ENCODE data around the gene LRRC70. TPM values are rescaled to one million over a fixed set of nuclear protein-coding genes. Genes with fewer than 3 reads are reported as not detected.
"Not testable (repeated sequence)": the region's sequence is repeated elsewhere in the genome, so short reads cannot be mapped to it uniquely, and the experiment has no call there.

The LRRC70 gene
- total and polyA plus RNA-seq, 2 of the 8 experiments (the other 6 are each of a cell fraction or from before 2014, with no cell fraction given) = 0.62 to 0.67 TPM

GRCh38 chr5:62624436-62624835 is 45.8 kb downstream of the LRRC70 start:
- H4K91ac ChIP-seq (replicated peaks; ENCODE audit: insufficient read length, low read length); H3K36me3 ChIP-seq (ENCODE audit: control insufficient read depth in 2 of 4, insufficient read depth in 4 of 4, low read length in 3 of 4); H3K4me3 ChIP-seq (ENCODE audit: extremely low read depth in 1 of 4, insufficient read depth in 2 of 4, low read depth in 3 of 4, low read length in 4 of 4); H3K18ac ChIP-seq (ENCODE audit: extremely low read depth, low read length); H2BK15ac ChIP-seq (ENCODE audit: low read length); H3K14ac ChIP-seq (ENCODE audit: insufficient read length); H3K4me2 ChIP-seq (ENCODE audit: insufficient read depth in 1 of 2, low read depth in 2 of 2, low read length in 2 of 2); H3K9ac ChIP-seq (replicated peaks in 1 of 4; ENCODE audit: extremely low read depth in 1 of 4, low read depth in 3 of 4, low read length in 3 of 4); H3K4ac ChIP-seq (replicated peaks; ENCODE audit: insufficient read length, low read depth, low read length); H4K5ac ChIP-seq (ENCODE audit: insufficient read length, low read depth, low read length); H2AK5ac ChIP-seq (ENCODE audit: low read depth, low read length); POLR2A ChIA-PET (ENCODE audit: partially characterized antibody); H3K23me2 ChIP-seq (ENCODE audit: low read depth, low read length); FAIRE-seq; H4K20me1 ChIP-seq (replicated peaks in 1 of 2; ENCODE audit: control insufficient read depth in 1 of 2, insufficient read depth in 2 of 2, low read length in 2 of 2); H2BK5ac ChIP-seq (ENCODE audit: low read depth, low read length); H3K9me3 ChIP-seq (ENCODE audit: insufficient read depth in 2 of 2, low read depth in 1 of 2, low read length in 1 of 2); H3K79me1 ChIP-seq (ENCODE audit: low read depth, low read length); H3K56ac ChIP-seq (replicated peaks; ENCODE audit: insufficient read length, low read depth, low read length); H2BK20ac ChIP-seq (ENCODE audit: low read length); H2AFZ ChIP-seq (ENCODE audit: low read length); H3K79me2 ChIP-seq (ENCODE audit: control insufficient read depth in 1 of 2, insufficient read depth in 2 of 2, low read length in 2 of 2); H3K27me3 ChIP-seq (replicated peaks in 1 of 4; ENCODE audit: control insufficient read depth in 3 of 4, extremely low read depth in 1 of 4, insufficient read depth in 3 of 4, low read length in 3 of 4); DNase-seq (ENCODE audit: low read depth in 1 of 2, low spot score in 2 of 2); H3K27ac ChIP-seq (ENCODE audit: low read depth, low read length); H2BK120ac ChIP-seq (replicated peaks; ENCODE audit: low read depth, low read length); H3K23ac ChIP-seq (ENCODE audit: insufficient read length); H2BK12ac ChIP-seq (ENCODE audit: low read depth, low read length); H4K8ac ChIP-seq (ENCODE audit: extremely low read depth, insufficient read depth, low read length); CTCF ChIA-PET (ENCODE audit: partially characterized antibody): not testable (repeated sequence)
- peaks cover 0 to 18% (median 11%) of the 10 kb centered on the region in 4 experiments; a peak in 4 of 7 replicates for H3K4me1 ChIP-seq (replicated peaks in 1 of 4; ENCODE audit: control insufficient read depth in 3 of 4, insufficient read depth in 4 of 4, low read length in 3 of 4)
- 92% methylated on average over 6 of the region's 7 CpGs; no CpG with 5 or more reads in 1 of the 2 experiments for WGBS, 2 experiments (ENCODE audit: extremely low coverage in 1 of 2, insufficient coverage in 1 of 2, insufficient read length in 1 of 2, insufficient replicate concordance in 2 of 2, low coverage in 1 of 2, low lambda C conversion rate in 2 of 2, missing lambda C conversion rate in 1 of 2)
